Mammary epithelial cell (primary cell): ENCODE measurements around the gene ZKSCAN5.

Experiments
- CTCF ChIP-seq, 2 donors: IDR thresholded peaks in 1 of 2; conservative IDR thresholded peaks in 1 of 2; 2 replicates each; pipeline ENCODE4 v1.5.1; 2011 to 2012; ENCODE audit warnings: inconsistent platforms in 2 of 2, low read length in 2 of 2, mild to moderate bottlenecking in 2 of 2, control low read depth in 1 of 2, low read depth in 1 of 2; ENCODE audit not compliant: insufficient read depth in 1 of 2; ENCODE audit errors: extremely low read depth in 1 of 2
- EZH2 ChIP-seq: IDR thresholded peaks from 2 replicates; pipeline ENCODE4 v1.6.1; 2012; ENCODE audit warnings: low read length, inconsistent platforms, borderline replicate concordance

DNA sequence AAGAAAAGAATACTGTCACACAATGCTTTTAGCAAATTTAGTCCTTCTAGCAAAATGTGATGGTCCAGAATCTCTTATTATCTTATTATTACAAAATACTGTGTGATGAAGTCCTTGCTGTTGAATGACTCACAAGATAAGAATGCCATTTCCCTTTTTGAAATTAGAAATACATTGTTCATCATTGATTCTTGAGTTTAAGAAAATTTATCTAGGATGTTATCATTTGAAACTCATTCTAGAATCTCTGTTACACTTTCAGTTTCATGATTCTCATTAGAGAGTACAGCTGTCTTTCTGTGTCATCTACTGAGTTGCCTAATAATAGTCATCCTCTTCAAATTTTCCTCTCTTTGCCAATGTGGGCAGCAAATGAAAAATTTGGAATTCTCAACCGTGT lies 9.6 kb downstream of the ZKSCAN5 start:
- TF ChIP-seq CTCF (conservative IDR thresholded peaks at IDR 0.05 in 1 of 2, IDR thresholded peaks at IDR 0.05 in 1 of 2; ENCODE audit: extremely low read depth in 1 of 2, insufficient read depth in 1 of 2, low read depth in 1 of 2, low read length in 2 of 2): no peak
- no peak for TF ChIP-seq EZH2
